Activated naive CD4-positive, alpha-beta T cell treated with anti-CD3 and anti-CD28 coated beads, Interleukin-2, amount 50 U/mL, for 24 hours (primary cell): ENCODE measurements around the gene SLC35G4.
"Not testable (repeated sequence)": the region's sequence is repeated elsewhere in the genome, so short reads cannot be mapped to it uniquely, and the experiment has no call there.

Experiments
- H3K27ac Mint-ChIP-seq: one replicate; pipeline ENCODE4 v1.8.0; 2021; ENCODE audit warnings: mild to moderate bottlenecking, mixed read lengths
- H3K27me3 Mint-ChIP-seq: one replicate; pipeline ENCODE4 v1.8.0; 2021; ENCODE audit warnings: mixed read lengths
- H3K36me3 Mint-ChIP-seq: one replicate; pipeline ENCODE4 v1.8.0; 2021; ENCODE audit warnings: mixed read lengths
- H3K4me1 Mint-ChIP-seq: one replicate; pipeline ENCODE4 v1.8.0; 2021; ENCODE audit warnings: mixed read lengths
- H3K4me3 Mint-ChIP-seq: one replicate; pipeline ENCODE4 v1.8.0; 2021; ENCODE audit warnings: mild to moderate bottlenecking, mixed read lengths
- H3K9me3 Mint-ChIP-seq: one replicate; pipeline ENCODE4 v1.8.0; 2021; ENCODE audit warnings: mixed read lengths

The SLC35G4 gene

GRCh38 chr18:11587846-11588245 is 21.6 kb upstream of the SLC35G4 start:
- no peaks in the 10 kb centered on the region for H3K36me3 Mint-ChIP-seq
- peaks cover 9% of the 10 kb centered on the region for H3K4me1 Mint-ChIP-seq
- H3K27ac Mint-ChIP-seq, result no peak overlapping the region
- no peak overlapping the region for H3K4me3 Mint-ChIP-seq
- H3K9me3 Mint-ChIP-seq, result no peaks in the 10 kb centered on the region
- H3K27me3 Mint-ChIP-seq, result peaks cover 3% of the 10 kb centered on the region

GRCh38 chr18:11591957-11592356 is 17.4 kb upstream of the SLC35G4 start:
- Mint-ChIP-seq H3K4me3 (no peak overlapping the region), H3K36me3 (no peaks in the 10 kb centered on the region), H3K9me3 (no peaks in the 10 kb centered on the region), H3K27me3 (peaks cover 13% of the 10 kb centered on the region), H3K27ac (no peak overlapping the region), H3K4me1 (peaks cover 9% of the 10 kb centered on the region)

GRCh38 chr18:11600321-11600720 is 9.1 kb upstream of the SLC35G4 start:
- no peak overlapping the region for H3K4me3 Mint-ChIP-seq
- no peaks in the 10 kb centered on the region for H3K36me3 Mint-ChIP-seq
- H3K4me1 Mint-ChIP-seq, result no peaks in the 10 kb centered on the region
- H3K27ac Mint-ChIP-seq, result no peak overlapping the region
- peaks cover 5% of the 10 kb centered on the region for H3K9me3 Mint-ChIP-seq
- H3K27me3 Mint-ChIP-seq, result peaks cover 6% of the 10 kb centered on the region

GRCh38 chr18:11607906-11608305 is 1.5 kb upstream of the SLC35G4 start:
- no peak overlapping the region for H3K27ac Mint-ChIP-seq
- no peaks in the 10 kb centered on the region for H3K36me3 Mint-ChIP-seq
- H3K9me3 Mint-ChIP-seq, result no peaks in the 10 kb centered on the region
- no peak overlapping the region for H3K4me3 Mint-ChIP-seq
- peaks cover 4% of the 10 kb centered on the region for H3K27me3 Mint-ChIP-seq
- H3K4me1 Mint-ChIP-seq, result no peaks in the 10 kb centered on the region

GRCh38 chr18:11608618-11609017 is 778 bp upstream of the SLC35G4 start:
- H3K36me3 Mint-ChIP-seq, H3K4me1 Mint-ChIP-seq, H3K4me3 Mint-ChIP-seq: not testable (repeated sequence)

GRCh38 chr18:11613073-11613472 is 3.7 kb downstream of the SLC35G4 start:
- not testable (repeated sequence) for H3K9me3 Mint-ChIP-seq, H3K27me3 Mint-ChIP-seq, H3K4me1 Mint-ChIP-seq, H3K4me3 Mint-ChIP-seq, H3K27ac Mint-ChIP-seq, H3K36me3 Mint-ChIP-seq

More at GRCh38 chr18:11608618-11609017, 778 bp upstream of the SLC35G4 start:
- peak overlapping the region; percentile 19 for H3K27ac Mint-ChIP-seq
- H3K27me3 Mint-ChIP-seq, H3K9me3 Mint-ChIP-seq: not testable (repeated sequence)

GRCh38 chr18:11613611-11614010 is 4.2 kb downstream of the SLC35G4 start:
- not testable (repeated sequence) for H3K27me3 Mint-ChIP-seq, H3K36me3 Mint-ChIP-seq, H3K4me1 Mint-ChIP-seq, H3K9me3 Mint-ChIP-seq, H3K27ac Mint-ChIP-seq, H3K4me3 Mint-ChIP-seq

- H3K9me3 Mint-ChIP-seq, H3K27ac Mint-ChIP-seq, H3K4me3 Mint-ChIP-seq, H3K36me3 Mint-ChIP-seq, H3K4me1 Mint-ChIP-seq, H3K27me3 Mint-ChIP-seq: not testable (repeated sequence)
Measured at GRCh38 chr18:11614042-11614441, 4.6 kb downstream of the SLC35G4 start.

GRCh38 chr18:11614981-11615380 is 5.6 kb downstream of the SLC35G4 start:
- not testable (repeated sequence) for H3K4me1 Mint-ChIP-seq, H3K4me3 Mint-ChIP-seq, H3K9me3 Mint-ChIP-seq, H3K27ac Mint-ChIP-seq, H3K27me3 Mint-ChIP-seq, H3K36me3 Mint-ChIP-seq

- not testable (repeated sequence) for H3K36me3 Mint-ChIP-seq, H3K27ac Mint-ChIP-seq, H3K4me3 Mint-ChIP-seq, H3K27me3 Mint-ChIP-seq, H3K4me1 Mint-ChIP-seq, H3K9me3 Mint-ChIP-seq
Measured at GRCh38 chr18:11647310-11647709, 37.9 kb downstream of the SLC35G4 start.

GRCh38 chr18:11647804-11648203 is 38.4 kb downstream of the SLC35G4 start:
- not testable (repeated sequence) for H3K9me3 Mint-ChIP-seq, H3K27ac Mint-ChIP-seq, H3K27me3 Mint-ChIP-seq, H3K36me3 Mint-ChIP-seq, H3K4me1 Mint-ChIP-seq, H3K4me3 Mint-ChIP-seq

- Mint-ChIP-seq H3K36me3 (no peaks in the 10 kb centered on the region), H3K4me3 (no peak overlapping the region), H3K27ac (no peak overlapping the region), H3K27me3 (peaks cover 13% of the 10 kb centered on the region), H3K4me1 (no peaks in the 10 kb centered on the region), H3K9me3 (peaks cover 7% of the 10 kb centered on the region)
Measured at GRCh38 chr18:11649839-11650238, 40.4 kb downstream of the SLC35G4 start.

- H3K36me3 Mint-ChIP-seq, result no peaks in the 10 kb centered on the region
- H3K27me3 Mint-ChIP-seq, result peaks cover 24% of the 10 kb centered on the region
- no peak overlapping the region for H3K27ac Mint-ChIP-seq
- peaks cover 7% of the 10 kb centered on the region for H3K9me3 Mint-ChIP-seq
- H3K4me1 Mint-ChIP-seq, result peaks cover 5% of the 10 kb centered on the region
- no peak overlapping the region for H3K4me3 Mint-ChIP-seq
Measured at GRCh38 chr18:11651899-11652298, 42.5 kb downstream of the SLC35G4 start.

GRCh38 chr18:11653521-11653920 is 44.1 kb downstream of the SLC35G4 start:
- peaks cover 7% of the 10 kb centered on the region for H3K9me3 Mint-ChIP-seq
- H3K36me3 Mint-ChIP-seq, result no peaks in the 10 kb centered on the region
- peaks cover 31% of the 10 kb centered on the region for H3K27me3 Mint-ChIP-seq
- no peak overlapping the region for H3K4me3 Mint-ChIP-seq
- H3K4me1 Mint-ChIP-seq, result peaks cover 5% of the 10 kb centered on the region
- no peak overlapping the region for H3K27ac Mint-ChIP-seq

- Mint-ChIP-seq H3K27me3 (peaks cover 34% of the 10 kb centered on the region), H3K4me3 (no peak overlapping the region), H3K27ac (no peak overlapping the region)
Measured at GRCh38 chr18:11654736-11655605, 45.6 kb downstream of the SLC35G4 start.

GRCh38 chr18:11655606-11655932 is 46.2 kb downstream of the SLC35G4 start:
- Mint-ChIP-seq H3K27ac (no peak overlapping the region), H3K4me3 (no peak overlapping the region), H3K27me3 (peaks cover 34% of the 10 kb centered on the region), H3K36me3 (no peaks in the 10 kb centered on the region), H3K4me1 (peaks cover 5% of the 10 kb centered on the region), H3K9me3 (no peaks in the 10 kb centered on the region)

More at GRCh38 chr18:11654736-11655605, 45.6 kb downstream of the SLC35G4 start:
- Mint-ChIP-seq H3K36me3 (no peaks in the 10 kb centered on the region), H3K9me3 (peaks cover 3% of the 10 kb centered on the region), H3K4me1 (peaks cover 5% of the 10 kb centered on the region)

- no peaks in the 10 kb centered on the region for H3K36me3 Mint-ChIP-seq
- H3K9me3 Mint-ChIP-seq, result no peaks in the 10 kb centered on the region
- peaks cover 5% of the 10 kb centered on the region for H3K4me1 Mint-ChIP-seq
- H3K27me3 Mint-ChIP-seq, result peaks cover 29% of the 10 kb centered on the region
- no peak overlapping the region for H3K27ac Mint-ChIP-seq
- no peak overlapping the region for H3K4me3 Mint-ChIP-seq
Measured at GRCh38 chr18:11657152-11657551, 47.8 kb downstream of the SLC35G4 start.
